CD4-positive, alpha-beta T cell treated with Interleukin-6 for 4 hours (primary cell): Measurements from ENCODE around the gene RHBDF2.
A peak's percentile ranks its signal among the peaks of the same experiment; 100 is the strongest.

Experiments
- DNase-seq: peaks from one replicate; pipeline ENCODE4 v3.0.0-alpha.2; 2020; ENCODE audit warnings: mixed read lengths

RHBDF2 gene

GRCh38 chr17:76501018-76501826 lies at the start of gene RHBDF2:
TSS of gene RHBDF2 (minus strand) at chr17:76501423. CDS start at chr17:76481524, 19,899 bp downstream.
- DNase-seq: peak; percentile 94

- no peak for DNase-seq
These were observed 48.3 kb upstream of the RHBDF2 start for GRCh38 chr17:76549539-76549938.

- no peak for DNase-seq
These were observed 47.9 kb upstream of the RHBDF2 start for GRCh38 chr17:76549215-76549518.

- DNase-seq: no peak
These were observed 47.4 kb upstream of the RHBDF2 start for GRCh38 chr17:76548378-76549214.

DNA sequence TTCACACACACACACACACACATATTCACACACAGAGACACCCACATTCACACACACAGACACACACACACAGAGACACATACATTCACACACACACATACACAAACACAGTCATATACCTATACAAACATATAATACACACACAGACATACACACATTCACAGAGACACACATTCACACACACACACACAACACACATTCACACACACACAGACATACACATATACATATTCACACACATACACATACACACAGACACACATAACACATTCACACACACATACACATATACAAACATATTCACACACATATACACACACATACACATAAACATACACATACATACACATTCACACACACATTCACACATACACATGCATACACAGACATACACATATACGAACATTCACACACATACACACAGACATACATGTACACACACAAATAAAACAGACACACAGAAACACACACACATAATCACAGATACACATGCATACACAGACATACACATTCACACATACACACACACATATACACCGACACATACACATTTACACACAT lies 46.5 kb upstream of the RHBDF2 start:
- no peak for DNase-seq

DNA sequence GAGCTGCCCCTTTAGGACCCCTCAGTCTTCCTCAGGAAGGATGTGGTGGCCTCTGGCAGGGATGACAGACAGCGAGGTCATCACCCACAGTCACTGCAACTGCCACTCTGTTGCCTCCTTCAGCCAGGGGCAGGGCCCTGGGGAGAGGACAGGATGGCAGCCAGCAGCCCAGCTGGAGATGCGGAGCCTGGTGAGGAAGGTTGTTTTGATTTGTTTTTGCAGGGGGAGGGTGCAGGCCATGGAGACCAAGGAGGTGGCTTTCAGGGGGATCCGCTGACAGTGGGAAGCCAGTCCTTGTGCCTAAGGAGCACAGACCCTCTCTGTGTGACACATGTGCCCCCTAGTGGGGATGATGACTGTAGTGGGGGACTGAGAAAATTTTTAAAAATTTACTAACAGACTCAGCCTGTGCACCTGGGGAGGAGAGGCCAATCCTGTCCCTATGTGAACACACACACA lies 46.0 kb upstream of the RHBDF2 start:
- peak; percentile 77 for DNase-seq

DNA sequence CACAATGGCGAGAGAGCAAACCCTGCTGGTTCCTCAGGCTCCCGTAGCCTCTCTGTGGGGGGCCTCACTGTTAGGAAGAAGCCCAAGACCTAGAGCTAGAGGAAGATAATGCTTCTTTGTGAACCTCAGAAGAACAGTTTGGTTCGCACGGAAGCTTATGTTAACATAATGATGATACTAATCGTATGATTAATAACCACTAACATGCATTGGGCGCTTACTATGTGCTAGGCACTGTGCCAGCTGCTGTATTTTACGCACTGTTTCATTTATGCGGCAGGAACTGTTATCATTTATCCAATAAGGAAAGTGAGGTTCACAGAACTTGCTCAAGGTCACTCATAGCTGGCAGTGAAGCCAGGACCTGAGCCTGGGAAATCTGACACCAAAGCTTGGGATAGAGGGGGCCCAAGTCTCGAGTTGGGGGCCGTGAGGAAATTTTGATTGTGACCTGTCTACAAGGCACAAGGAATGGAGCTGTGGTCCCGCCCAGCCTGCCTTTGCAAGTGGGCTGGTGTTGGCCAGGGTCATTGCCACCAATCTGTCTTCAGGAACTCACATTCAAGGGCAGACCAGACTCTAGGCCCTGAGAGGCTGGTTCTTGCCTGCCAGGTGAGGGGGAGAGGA lies 45.4 kb upstream of the RHBDF2 start:
- no peak for DNase-seq

- no peak for DNase-seq
These were observed 44.8 kb upstream of the RHBDF2 start for GRCh38 chr17:76545918-76546555.

DNA sequence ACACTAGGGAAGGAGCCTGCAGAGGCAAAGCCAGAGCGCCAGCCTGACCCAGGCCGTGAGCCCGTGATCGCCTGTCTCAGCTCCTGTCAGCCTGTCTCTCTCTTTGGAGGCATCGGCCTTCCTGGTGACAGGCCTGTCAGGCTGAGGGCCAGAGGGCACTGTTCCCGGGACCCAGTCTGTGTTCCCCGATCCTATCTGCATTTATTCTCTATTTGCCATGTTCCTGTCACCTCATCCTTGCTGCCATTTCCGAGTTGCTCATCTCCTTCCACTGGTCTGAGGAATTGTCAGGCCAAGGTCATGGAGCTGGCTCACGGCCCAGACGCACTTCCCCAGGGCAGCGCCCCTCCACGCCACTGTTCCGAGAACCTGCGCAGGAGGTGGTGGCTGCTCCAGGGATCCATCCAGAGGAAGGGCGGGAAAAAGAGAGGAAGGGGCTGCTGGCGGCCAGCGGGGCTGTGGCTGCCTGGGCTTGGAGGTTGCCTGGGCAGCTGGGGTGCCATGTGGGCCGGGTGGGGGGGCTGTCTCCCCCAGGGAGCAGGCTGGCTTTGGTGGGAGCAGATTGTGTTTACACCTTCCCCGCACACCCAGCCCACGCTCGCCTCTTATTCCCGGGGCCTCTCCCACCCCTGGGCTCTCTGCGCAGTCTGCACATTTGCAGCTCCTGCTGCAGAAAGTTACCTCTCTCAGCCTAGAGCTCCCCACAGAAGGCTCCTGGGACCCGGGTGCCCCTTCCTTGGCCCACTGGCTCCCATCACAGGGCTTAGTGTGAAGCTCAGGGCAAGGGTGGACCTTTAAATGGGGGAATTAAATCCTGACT lies 43.5 kb upstream of the RHBDF2 start:
- no peak for DNase-seq

- DNase-seq: no peak
These were observed 42.8 kb upstream of the RHBDF2 start for GRCh38 chr17:76543826-76544545.

DNA sequence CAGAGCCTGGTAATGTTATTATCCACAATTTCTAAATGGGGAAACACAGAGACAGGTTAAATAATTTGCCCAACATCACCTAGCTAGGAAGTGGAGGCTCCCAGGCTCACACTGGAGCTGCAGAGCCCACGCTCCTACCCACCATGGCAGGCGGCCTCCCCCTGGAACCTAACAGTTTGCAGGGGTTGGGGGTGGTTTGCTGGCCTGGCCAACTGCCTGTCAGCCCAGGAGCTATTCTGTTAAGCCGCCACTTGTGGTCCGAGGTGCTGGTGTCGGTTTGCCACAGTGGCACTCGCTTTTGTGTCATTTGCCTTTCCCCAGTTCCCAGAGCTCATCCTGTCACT lies 42.2 kb upstream of the RHBDF2 start:
- no peak for DNase-seq

GRCh38 chr17:76542984-76543383 lies 41.8 kb upstream of the RHBDF2 start:
- DNase-seq: no peak

DNA sequence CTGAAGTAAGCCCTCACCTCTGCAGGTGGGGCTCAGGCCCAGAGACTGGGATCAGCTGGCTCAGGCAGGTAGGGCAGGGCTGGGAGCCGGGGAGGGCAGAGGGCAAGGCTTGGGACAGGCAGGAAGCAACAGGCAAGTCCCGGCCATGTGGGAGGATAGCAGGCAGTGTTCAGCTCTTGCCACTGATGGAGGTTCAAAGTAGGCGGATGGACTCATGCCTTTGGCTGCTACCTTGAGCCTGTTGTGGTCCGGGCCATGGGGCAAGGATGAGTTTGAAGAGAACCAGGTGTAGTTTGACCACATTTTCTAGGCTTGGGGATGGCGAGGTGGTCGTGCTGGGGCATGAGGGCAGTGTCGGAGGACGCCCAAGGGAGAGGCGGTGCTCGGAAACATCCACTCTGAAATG lies 41.3 kb upstream of the RHBDF2 start:
- no peak for DNase-seq

DNA sequence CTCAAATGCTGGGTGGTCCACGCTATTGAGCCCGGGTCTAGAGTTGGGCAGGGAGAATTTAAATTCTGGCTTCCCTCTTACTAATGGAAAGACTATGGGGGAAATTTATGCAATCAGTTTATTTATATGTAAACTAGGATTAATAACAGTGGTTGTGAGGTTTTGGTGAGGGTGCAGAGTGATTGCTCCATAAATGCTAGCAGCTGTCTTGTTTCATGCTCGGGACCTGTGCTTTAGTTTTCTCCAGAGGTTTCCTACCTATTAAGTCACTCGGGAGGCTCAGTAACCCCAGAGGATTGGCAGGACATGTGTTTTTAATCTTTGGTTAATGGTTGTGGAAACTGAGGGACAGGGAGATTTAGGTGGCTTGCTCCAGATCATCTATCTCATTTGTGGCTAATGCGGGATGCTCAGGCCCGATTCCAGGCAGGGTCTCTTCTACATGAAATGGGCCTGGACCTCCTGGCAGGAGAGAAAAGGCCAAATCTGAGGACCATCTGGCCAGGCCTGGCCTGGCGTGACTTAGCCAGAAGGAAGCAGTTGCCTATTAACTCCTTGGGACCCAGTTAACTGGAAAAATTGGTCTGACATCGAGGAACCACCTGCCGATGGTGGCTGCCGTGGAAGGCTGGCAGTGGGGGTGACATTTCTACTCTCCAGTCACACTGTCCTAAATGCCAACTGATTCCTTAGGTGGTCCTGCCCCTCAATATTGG lies 40.7 kb upstream of the RHBDF2 start:
- DNase-seq: no peak

- peak; percentile 23 for DNase-seq
These were observed 39.4 kb upstream of the RHBDF2 start for GRCh38 chr17:76540381-76541300.

GRCh38 chr17:76539631-76540271 lies 38.5 kb upstream of the RHBDF2 start, which contains the start of gene PRCD:
TSS of gene PRCD (plus strand) at chr17:76540044. CDS start at chr17:76540142, 98 bp downstream.
- DNase-seq: no peak

- DNase-seq: no peak
These were observed 37.8 kb upstream of the RHBDF2 start for GRCh38 chr17:76538941-76539570.

GRCh38 chr17:76538281-76538931 lies 37.2 kb upstream of the RHBDF2 start:
- no peak for DNase-seq
